ENCODE measurements around the gene SLC7A6.
A peak's percentile ranks its signal among the peaks of the same experiment; 100 is the strongest.

SLC7A6 gene

GRCh38 chr16:68235108-68235886 is 29.0 kb upstream of the SLC7A6 start:
- no peak for DNase-seq (ENCODE audit: low read depth)

GRCh38 chr16:68235887-68236136 is 28.5 kb upstream of the SLC7A6 start, which contains the start of gene ESRP2:
Gene ESRP2, minus strand, starts transcription at chr16:68236127. Its CDS starts 82 bp downstream, at chr16:68236045.
- DNase-seq (ENCODE audit: low read depth) = no peak

GRCh38 chr16:68236137-68236825 is 28.0 kb upstream of the SLC7A6 start:
- DNase-seq (ENCODE audit: low read depth) = no peak

- no peak for DNase-seq (ENCODE audit: low read depth)
Measured at GRCh38 chr16:68236826-68237242, 27.5 kb upstream of the SLC7A6 start.

- peak; percentile 80 for DNase-seq (ENCODE audit: low read depth)
Measured at GRCh38 chr16:68237243-68238028, 26.9 kb upstream of the SLC7A6 start.

- no peak for DNase-seq (ENCODE audit: low read depth)
Measured at GRCh38 chr16:68238029-68238345, 26.3 kb upstream of the SLC7A6 start.

- DNase-seq (ENCODE audit: low read depth) = no peak
Measured at GRCh38 chr16:68242085-68242484, 22.2 kb upstream of the SLC7A6 start.

- no peak for DNase-seq (ENCODE audit: low read depth)
Measured at GRCh38 chr16:68242926-68243858, 21.1 kb upstream of the SLC7A6 start.

- DNase-seq (ENCODE audit: low read depth) = no peak
Measured at GRCh38 chr16:68244481-68244902, 19.8 kb upstream of the SLC7A6 start.

- DNase-seq (ENCODE audit: low read depth) = peak; percentile 96
Measured at GRCh38 chr16:68244903-68245853, 19.1 kb upstream of the SLC7A6 start, which contains the start of gene PLA2G15. Gene PLA2G15, plus strand, starts transcription at chr16:68245373. Its CDS starts 54 bp downstream, at chr16:68245427.

- DNase-seq (ENCODE audit: low read depth) = no peak
Measured at GRCh38 chr16:68246121-68246520, 18.2 kb upstream of the SLC7A6 start.

GRCh38 chr16:68246666-68247065 is 17.7 kb upstream of the SLC7A6 start:
- DNase-seq (ENCODE audit: low read depth) = no peak

- DNase-seq (ENCODE audit: low read depth) = no peak
Measured at GRCh38 chr16:68247400-68247799, 16.9 kb upstream of the SLC7A6 start.

- no peak for DNase-seq (ENCODE audit: low read depth)
Measured at GRCh38 chr16:68247932-68248331, 16.4 kb upstream of the SLC7A6 start.

- no peak for DNase-seq (ENCODE audit: low read depth)
Measured at GRCh38 chr16:68249371-68249770, 15.0 kb upstream of the SLC7A6 start.

- no peak for DNase-seq (ENCODE audit: low read depth)
Measured at GRCh38 chr16:68250951-68251350, 13.4 kb upstream of the SLC7A6 start.

- no peak for DNase-seq (ENCODE audit: low read depth)
Measured at GRCh38 chr16:68251832-68252231, 12.5 kb upstream of the SLC7A6 start.

GRCh38 chr16:68252383-68252782 is 11.9 kb upstream of the SLC7A6 start:
- DNase-seq (ENCODE audit: low read depth) = no peak

GRCh38 chr16:68253721-68254120 is 10.6 kb upstream of the SLC7A6 start:
- DNase-seq (ENCODE audit: low read depth) = no peak

GRCh38 chr16:68255712-68256111 is 8.6 kb upstream of the SLC7A6 start:
- DNase-seq (ENCODE audit: low read depth) = no peak

Data from activated T-cell treated with anti-CD3 and anti-CD28 coated beads for 1 hour (primary cell).